HepG2 (cell line): ENCODE measurements around the gene KLF6. TPM values are rescaled to one million over a fixed set of nuclear protein-coding genes. Genes with fewer than 3 reads are reported as not detected.

Source experiments
- ARID4A ChIP-seq: sonication (generic); formaldehyde crosslinking; IDR thresholded peaks from 2 replicates; pipeline ENCODE4 v1.5.0; 2020; ENCODE audit warnings: mild to moderate bottlenecking, missing genetic modification reagents, borderline replicate concordance
- ARID5B ChIP-seq: IDR thresholded peaks from 2 replicates; pipeline ENCODE4 v1.4.0; 2020; ENCODE audit warnings: mild to moderate bottlenecking, missing genetic modification reagents
- DRAP1 ChIP-seq: IDR thresholded peaks from 2 replicates; pipeline ENCODE4 v1.6.1; 2016; ENCODE audit warnings: missing genetic modification reagents, missing compliant biosample characterization
- E2F5 ChIP-seq: sonication (generic); formaldehyde crosslinking; conservative IDR thresholded peaks from 2 replicates; pipeline ENCODE4 v1.4.0; 2020; ENCODE audit warnings: missing genetic modification reagents
- LCORL ChIP-seq, 2 experiments: fragments of 450-650 bp in 1 of 2; sonication (generic) in 1 of 2; formaldehyde crosslinking in 1 of 2; IDR thresholded peaks; 2 replicates each; pipeline versions ENCODE4 v1.5.0 to v1.6.1; 2017 to 2020; ENCODE audit warnings: antibody characterized with exemption in 1 of 2, missing genetic modification reagents in 1 of 2
- RBM22 ChIP-seq: fragments of 200-400 bp; formaldehyde crosslinking; optimal IDR thresholded peaks from 2 replicates; pipeline ENCODE3; 2017; ENCODE audit warnings: mild to moderate bottlenecking, low read length, moderate library complexity
- SIN3B ChIP-seq: fragments of 150-350 bp; IDR thresholded peaks from 2 replicates; pipeline ENCODE4 v1.6.1; 2014; ENCODE audit warnings: low read length
- SMAD3 ChIP-seq: sonication (generic); formaldehyde crosslinking; IDR thresholded peaks from 2 replicates; pipeline ENCODE4 v1.4.0; 2020; ENCODE audit warnings: missing genetic modification reagents
- THAP9 ChIP-seq: sonication (generic); formaldehyde crosslinking; IDR thresholded peaks from 2 replicates; pipeline ENCODE4; 2020; ENCODE audit warnings: missing genetic modification reagents, mild to moderate bottlenecking, borderline replicate concordance
- YEATS2 ChIP-seq: sonication (generic); formaldehyde crosslinking; IDR thresholded peaks from 2 replicates; pipeline ENCODE4 v1.4.0; 2020; ENCODE audit warnings: missing genetic modification reagents, borderline replicate concordance
- ZBTB20 ChIP-seq: sonication (generic); formaldehyde crosslinking; IDR thresholded peaks from 2 replicates; pipeline ENCODE4 v1.8.1; 2023; ENCODE audit warnings: missing genetic modification reagents, low read depth, mild to moderate bottlenecking, borderline replicate concordance
- ZC3H13 ChIP-seq: sonication (generic); formaldehyde crosslinking; IDR thresholded peaks from 2 replicates; pipeline ENCODE4 v1.8.1; 2023; ENCODE audit warnings: mild to moderate bottlenecking, missing genetic modification reagents, moderate library complexity
- ZNF572 ChIP-seq: sonication (generic); formaldehyde crosslinking; IDR thresholded peaks from 2 replicates; pipeline ENCODE4 v1.5.1; 2020; ENCODE audit warnings: mild to moderate bottlenecking, missing genetic modification reagents
- ZNF784 ChIP-seq: sonication (generic); formaldehyde crosslinking; IDR thresholded peaks from 2 replicates; pipeline ENCODE4 v1.5.1; 2020; ENCODE audit warnings: missing genetic modification reagents, mild to moderate bottlenecking, borderline replicate concordance
- polyA plus RNA-seq, 8 experiments: library from polyadenylated mRNA; depleted of rRNA in 3 of 8; stranded (reverse) in 7 of 8; unstranded in 1 of 8; fragments of >200 nt; fragmentation: Illumina TruSeq in 4 of 8; extraction: Trizol in 4 of 8; gene quantifications; 2 replicates each; pipeline versions ENCODE4 v1.2.1 to v1.2.3, GENCODE V29; 2011 to 2016; ENCODE audit warnings: low read depth in 4 of 8, missing spikeins in 1 of 8, mixed read lengths in 1 of 8; ENCODE audit not compliant: insufficient read depth in 1 of 8
- total RNA-seq, 5 experiments: library from RNA; depleted of rRNA; stranded (reverse); fragments of >200 nt; fragmentation: Illumina TruSeq; extraction: Trizol; gene quantifications; 2 replicates each; pipeline ENCODE4 v1.2.3, GENCODE V29; 2016; ENCODE audit warnings: low read depth in 1 of 5

Gene KLF6
- total and polyA plus RNA-seq, 2 of the 13 experiments (the other 11 are each of a cell fraction or from before 2014, with no cell fraction given) = 27.0 to 71.9 TPM

GRCh38 chr10:3740157-3740871 is 44.7 kb downstream of the KLF6 start (continued):
- TF ChIP-seq THAP9 (CRISPR knock-in tag) = no peak
- 0 out of 2 replicates have a peak, but pooled peaks have one; percentile 20 for TF ChIP-seq LCORL (IDR thresholded peaks at IDR 0.05)
- TF ChIP-seq LCORL (CRISPR knock-in tag; IDR thresholded peaks at IDR 0.05) = peak; percentile 84
- TF ChIP-seq DRAP1 (CRISPR knock-in tag) = no peak
- no peak for TF ChIP-seq SIN3B
- peak; percentile 89 for TF ChIP-seq ARID5B
- TF ChIP-seq RBM22 = no peak
- no peak for TF ChIP-seq SMAD3
- no peak; the same call in 1 of the 2 replicates for TF ChIP-seq ARID4A
- TF ChIP-seq ZNF784 (CRISPR knock-in tag) = no peak
- no peak for TF ChIP-seq ZBTB20 (CRISPR knock-in tag)
- no peak for TF ChIP-seq E2F5 (CRISPR knock-in tag)
- no peak for TF ChIP-seq YEATS2
- TF ChIP-seq ZNF572 (CRISPR knock-in tag) = no peak
- no peak for TF ChIP-seq ZC3H13
